Esophagus muscularis mucosa (tissue), 4 donors: Measurements from ENCODE around the gene WDFY4. TPM values are rescaled to one million over a fixed set of nuclear protein-coding genes. Genes with fewer than 3 reads are reported as not detected.

ENCODE experiments used
- DNase-seq: peaks from one replicate; pipeline ENCODE4 v3.0.0-alpha.2; 2017; ENCODE audit errors: extremely low spot score
- H3K27ac ChIP-seq, 4 donors: fragments of 200-600 bp; sonication (generic); replicated peaks in 1 of 4; 1 replicate in 3 of 4; 2 replicates in 1 of 4; pipeline ENCODE4 v1.5.1; 2016 to 2019; ENCODE audit warnings: mild to moderate bottlenecking in 1 of 4
- H3K27me3 ChIP-seq, 4 donors: fragments of 200-600 bp; sonication (generic); one replicate each; pipeline versions ENCODE4 v1.5.1 to v1.6.0; 2016 to 2019
- H3K36me3 ChIP-seq, 4 donors: fragments of 200-600 bp; sonication (generic); one replicate each; pipeline ENCODE4 v1.5.1; 2016 to 2019
- H3K4me1 ChIP-seq, 4 donors: fragments of 200-600 bp; sonication (generic); one replicate each; pipeline ENCODE4 v1.5.1; 2016 to 2019
- H3K4me3 ChIP-seq, 4 donors: fragments of 200-600 bp; sonication (generic); 1 replicate in 2 of 4; 2 replicates in 2 of 4; pipeline ENCODE4 v1.5.1; 2016 to 2019; ENCODE audit warnings: mild to moderate bottlenecking in 4 of 4, moderate library complexity in 1 of 4
- H3K9me3 ChIP-seq, 4 donors: fragments of 200-600 bp; sonication (generic); 1 replicate in 3 of 4; 2 replicates in 1 of 4; pipeline ENCODE4 v1.5.1; 2016 to 2019
- EP300 ChIP-seq: sonication (generic); formaldehyde crosslinking; IDR thresholded peaks from one replicate; pipeline ENCODE4 v1.6.1; 2017; ENCODE audit warnings: antibody characterized with exemption
- POLR2A ChIP-seq: fragments of 450-650 bp; IDR thresholded peaks from one replicate; pipeline ENCODE4 v1.6.1; 2017; ENCODE audit warnings: antibody characterized with exemption, moderate library complexity, mild to moderate bottlenecking, low read depth
- POLR2AphosphoS5 ChIP-seq, 2 donors: sonication (generic); formaldehyde crosslinking; IDR thresholded peaks; one replicate each; pipeline ENCODE4 v1.6.1; 2017; ENCODE audit warnings: antibody characterized with exemption in 2 of 2
- WGBS: methylation state at CpG from one replicate; pipeline ENCODE4 v1.1.5; 2018; 5-methylcytosine and 5-hydroxymethylcytosine counted together
- intact Hi-C: fragments of 100-400 bp; cut with DNase I; formaldehyde crosslinking; loops from one replicate; pipeline ENCODE4 v1.15.1; 2023
- total RNA-seq, 4 donors: library from RNA; depleted of rRNA; stranded (reverse); fragments of >200 nt; gene quantifications; one replicate each; pipeline versions ENCODE4 v1.1.0 to v1.2.1, GENCODE V29; 2016
- TF ChIP-seq, protein P1 (sequence below), 3 experiments: fragments of 200-600 bp in 2 of 3; fragments of 450-650 bp in 1 of 3; sonication (generic) in 2 of 3; IDR thresholded peaks; one replicate each; pipeline ENCODE4 v1.5.1; 2017 to 2019; ENCODE audit warnings: antibody characterized with exemption in 3 of 3, mild to moderate bottlenecking in 2 of 3, moderate library complexity in 1 of 3

Gene WDFY4
- total RNA-seq, 4 donors from 2014 or later, result 2.3 to 7.3 (median 5.2) TPM

- Histone ChIP-seq H3K36me3 (no peaks in the 10 kb centered on the region), H3K4me1 (no peaks in the 10 kb centered on the region), H3K27ac (no peak overlapping the region), H3K4me3 (no peak overlapping the region), H3K9me3 (no peaks in the 10 kb centered on the region), H3K27me3 (no peaks in the 10 kb centered on the region)
- no peak for DNase-seq
- 92% methylated on average over 4 of the region's 4 CpGs for WGBS
- intact Hi-C loops, result no loop called here
- no peak for TF ChIP-seq POLR2A
- no peak for TF ChIP-seq EP300
- TF ChIP-seq POLR2AphosphoS5 (IDR thresholded peaks at IDR 0.05), result no peak
- TF ChIP-seq, protein P1, sequence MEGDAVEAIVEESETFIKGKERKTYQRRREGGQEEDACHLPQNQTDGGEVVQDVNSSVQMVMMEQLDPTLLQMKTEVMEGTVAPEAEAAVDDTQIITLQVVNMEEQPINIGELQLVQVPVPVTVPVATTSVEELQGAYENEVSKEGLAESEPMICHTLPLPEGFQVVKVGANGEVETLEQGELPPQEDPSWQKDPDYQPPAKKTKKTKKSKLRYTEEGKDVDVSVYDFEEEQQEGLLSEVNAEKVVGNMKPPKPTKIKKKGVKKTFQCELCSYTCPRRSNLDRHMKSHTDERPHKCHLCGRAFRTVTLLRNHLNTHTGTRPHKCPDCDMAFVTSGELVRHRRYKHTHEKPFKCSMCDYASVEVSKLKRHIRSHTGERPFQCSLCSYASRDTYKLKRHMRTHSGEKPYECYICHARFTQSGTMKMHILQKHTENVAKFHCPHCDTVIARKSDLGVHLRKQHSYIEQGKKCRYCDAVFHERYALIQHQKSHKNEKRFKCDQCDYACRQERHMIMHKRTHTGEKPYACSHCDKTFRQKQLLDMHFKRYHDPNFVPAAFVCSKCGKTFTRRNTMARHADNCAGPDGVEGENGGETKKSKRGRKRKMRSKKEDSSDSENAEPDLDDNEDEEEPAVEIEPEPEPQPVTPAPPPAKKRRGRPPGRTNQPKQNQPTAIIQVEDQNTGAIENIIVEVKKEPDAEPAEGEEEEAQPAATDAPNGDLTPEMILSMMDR (IDR thresholded peaks at IDR 0.05), result no peak
Measured at GRCh38 chr10:48970654-48971053, 286.0 kb downstream of the WDFY4 start.

DNA sequence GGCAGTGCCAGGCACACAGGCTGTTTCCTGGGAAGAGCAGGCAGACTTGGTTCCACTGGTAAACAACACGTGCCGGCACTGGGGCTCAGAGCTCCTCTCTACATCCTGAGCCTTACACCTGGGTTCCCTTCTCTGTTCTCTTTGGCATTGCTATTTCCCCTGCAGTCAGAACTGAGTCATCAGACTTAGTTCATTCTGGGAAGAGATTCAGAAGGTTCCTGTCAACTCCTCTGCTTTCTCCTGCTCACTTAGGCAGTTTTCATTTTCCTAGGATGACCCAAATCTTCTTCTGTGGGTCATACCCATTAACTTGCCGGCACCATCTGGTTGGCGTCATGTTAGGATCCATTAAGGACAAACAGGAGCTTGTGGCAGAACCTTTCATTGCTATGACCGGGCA, 288.4 kb downstream of the WDFY4 start:
- H3K36me3 ChIP-seq, result no peaks in the 10 kb centered on the region
- H3K9me3 ChIP-seq, result no peaks in the 10 kb centered on the region
- no peaks in the 10 kb centered on the region for H3K4me1 ChIP-seq
- no peak overlapping the region for H3K4me3 ChIP-seq
- H3K27me3 ChIP-seq, result no peaks in the 10 kb centered on the region
- no peak overlapping the region for H3K27ac ChIP-seq
- intact Hi-C loops, result no loop called here
- TF ChIP-seq, protein P1 (IDR thresholded peaks at IDR 0.05), result no peak
- TF ChIP-seq EP300 (no peak), POLR2AphosphoS5 (IDR thresholded peaks at IDR 0.05) (no peak), POLR2A (no peak)
- no peak for DNase-seq
- WGBS, result 91% methylated on average over 5 of the region's 5 CpGs

DNA sequence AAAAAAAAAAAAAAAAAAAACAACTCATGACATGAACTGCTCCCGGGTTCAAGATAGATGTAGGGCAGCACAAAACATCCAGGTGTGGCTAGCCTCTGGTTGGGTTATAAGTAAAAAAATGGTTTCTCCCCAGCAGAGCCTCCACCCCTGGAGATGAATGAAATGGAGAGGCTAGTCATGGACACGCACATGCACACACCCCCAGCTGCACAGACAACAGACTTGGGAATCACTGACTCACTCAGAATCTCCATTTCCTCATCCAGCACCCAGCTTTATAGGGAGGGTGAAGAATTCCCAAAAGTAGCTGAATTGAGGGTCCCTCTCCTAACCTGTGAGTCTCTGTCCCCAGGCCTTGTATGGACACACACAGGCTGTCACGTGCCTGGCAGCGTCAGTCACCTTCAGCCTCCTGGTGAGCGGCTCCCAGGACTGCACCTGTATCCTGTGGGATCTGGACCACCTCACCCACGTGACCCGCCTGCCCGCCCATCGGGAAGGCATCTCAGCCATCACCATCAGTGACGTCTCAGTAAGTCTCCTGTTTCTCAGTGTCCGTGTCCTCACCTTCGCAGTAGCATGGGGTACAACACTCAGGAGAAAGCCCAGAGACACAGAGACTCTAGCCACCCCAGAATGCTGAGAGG, 290.0 kb downstream of the WDFY4 start:
- TF ChIP-seq EP300 (no peak), POLR2A (no peak), POLR2AphosphoS5 (IDR thresholded peaks at IDR 0.05) (no peak)
- TF ChIP-seq, protein P1 (IDR thresholded peaks at IDR 0.05), result no peak
- no peaks in the 10 kb centered on the region for H3K4me1 ChIP-seq
- WGBS, result 89% methylated on average over 12 of the region's 12 CpGs
- H3K36me3 ChIP-seq, result no peaks in the 10 kb centered on the region
- no peak for DNase-seq
- H3K4me3 ChIP-seq, result no peak overlapping the region
- H3K9me3 ChIP-seq, result no peaks in the 10 kb centered on the region
- intact Hi-C loops, result no loop called here
- H3K27ac ChIP-seq, result no peak overlapping the region
- no peaks in the 10 kb centered on the region for H3K27me3 ChIP-seq

DNA sequence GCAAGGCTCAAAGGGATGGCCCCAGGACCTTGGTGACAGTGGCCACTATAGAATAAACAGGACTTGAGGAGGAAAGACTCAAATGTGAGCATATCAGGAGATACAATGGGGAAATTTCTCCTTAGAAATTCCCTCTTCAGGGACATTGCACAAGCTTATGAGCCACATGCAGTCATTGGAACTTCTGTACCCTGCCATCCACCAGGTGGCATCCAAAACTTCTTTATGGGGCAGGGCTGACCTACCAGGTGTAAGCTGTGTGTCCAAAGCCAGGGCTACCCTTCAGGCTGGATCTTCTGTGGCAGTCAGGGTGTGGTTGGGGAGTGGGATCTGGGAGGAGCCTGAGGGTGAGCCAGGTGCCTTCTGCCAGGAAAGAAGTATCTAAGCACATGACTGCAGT, 291.5 kb downstream of the WDFY4 start:
- no peak overlapping the region for H3K4me3 ChIP-seq

More for the DNA sequence above, 291.5 kb downstream of the WDFY4 start:
- Histone ChIP-seq H3K9me3 (no peaks in the 10 kb centered on the region), H3K27me3 (no peaks in the 10 kb centered on the region), H3K36me3 (no peaks in the 10 kb centered on the region), H3K4me1 (peaks cover 0 to 1% (median 0%) of the 10 kb centered on the region in 4 donors), H3K27ac (no peak overlapping the region)
- DNase-seq, result no peak
- TF ChIP-seq EP300 (no peak), POLR2AphosphoS5 (IDR thresholded peaks at IDR 0.05) (no peak), POLR2A (no peak)
- TF ChIP-seq, protein P1 (IDR thresholded peaks at IDR 0.05), result peak in 1 of 3 experiments; percentile 6
- intact Hi-C loops, result no loop called here
